Hematopoietic multipotent progenitor cell treated with erythropoietin and hydrocortisone succinate and interleukin-3 and kit ligand, for 17 days (in vitro differentiated cells): ENCODE measurements around the gene SPAG16.
"Not testable (repeated sequence)": the region's sequence is repeated elsewhere in the genome, so short reads cannot be mapped to it uniquely, and the experiment has no call there.

Experiments
- DNase-seq: peaks from one replicate; pipeline ENCODE4 v3.0.0-alpha.2; 2015; ENCODE audit warnings: low spot score

Gene SPAG16

DNA sequence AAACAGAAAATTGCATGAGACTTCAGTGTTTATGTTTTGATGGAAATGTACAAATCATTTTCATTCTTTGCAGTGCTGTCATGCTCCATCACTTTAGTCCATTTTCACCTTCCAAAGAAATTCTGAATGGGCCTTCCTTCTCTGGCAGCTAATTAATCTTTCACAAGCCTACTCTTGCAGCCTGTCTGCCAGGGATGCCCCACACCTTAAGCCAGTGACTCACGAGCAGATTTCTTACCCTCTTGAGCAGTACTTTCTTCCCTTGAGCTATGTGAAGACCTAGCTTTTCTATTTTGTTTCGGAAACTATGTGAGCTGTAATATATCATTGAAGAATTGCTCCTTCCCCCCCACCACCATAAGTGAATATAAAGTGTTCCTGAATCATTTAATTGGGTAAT lies 722.3 kb downstream of the SPAG16 start:
- no peak for DNase-seq

DNA sequence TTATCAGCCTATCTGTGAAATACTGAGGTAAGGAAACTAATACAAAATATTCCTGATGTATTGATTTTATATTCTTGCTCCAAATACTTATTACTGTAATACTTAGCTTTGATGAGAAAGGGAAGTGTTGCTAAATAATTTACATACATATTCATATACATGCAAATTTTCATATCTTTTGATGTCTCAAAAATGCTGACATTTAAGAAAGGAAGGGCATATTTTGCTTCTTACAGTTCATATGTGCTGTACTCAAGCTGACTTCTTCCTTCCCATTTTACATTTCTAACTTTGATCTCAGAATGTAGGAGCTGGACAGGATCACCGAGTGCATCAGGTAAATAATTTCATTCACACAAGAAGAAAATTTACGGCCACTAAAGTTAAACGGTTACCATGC lies 727.4 kb downstream of the SPAG16 start:
- DNase-seq: no peak

DNA sequence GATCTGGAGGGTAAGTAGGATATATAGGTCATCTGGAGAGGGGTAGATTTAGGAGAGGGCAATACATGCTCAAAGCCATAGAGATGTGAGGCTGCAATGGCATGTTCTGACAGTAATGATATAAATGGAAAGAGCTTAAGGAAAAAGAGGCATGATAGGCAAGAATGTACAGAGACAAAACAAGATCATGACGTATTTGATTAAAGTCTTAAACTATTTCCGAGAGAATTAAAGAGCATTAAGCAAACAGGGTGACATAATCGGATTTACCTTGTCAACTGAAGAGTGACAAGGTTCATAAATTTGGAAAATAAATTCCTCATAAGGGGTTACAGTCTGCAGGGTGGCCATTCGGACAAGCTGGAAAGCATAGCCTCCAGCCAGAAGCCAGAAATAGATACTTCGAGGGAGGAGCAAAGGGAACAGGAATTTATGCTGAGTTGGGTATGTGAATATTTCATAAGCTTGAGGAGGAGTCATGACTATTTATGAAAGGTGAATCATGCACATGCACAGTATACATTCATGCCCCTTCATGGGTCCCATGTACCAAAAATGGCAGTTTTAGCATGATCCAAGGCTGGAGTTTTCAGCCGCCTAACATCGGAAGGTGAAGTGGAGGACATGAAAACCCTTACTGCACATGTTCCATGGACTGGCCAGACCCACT lies 730.4 kb downstream of the SPAG16 start:
- DNase-seq: no peak

DNA sequence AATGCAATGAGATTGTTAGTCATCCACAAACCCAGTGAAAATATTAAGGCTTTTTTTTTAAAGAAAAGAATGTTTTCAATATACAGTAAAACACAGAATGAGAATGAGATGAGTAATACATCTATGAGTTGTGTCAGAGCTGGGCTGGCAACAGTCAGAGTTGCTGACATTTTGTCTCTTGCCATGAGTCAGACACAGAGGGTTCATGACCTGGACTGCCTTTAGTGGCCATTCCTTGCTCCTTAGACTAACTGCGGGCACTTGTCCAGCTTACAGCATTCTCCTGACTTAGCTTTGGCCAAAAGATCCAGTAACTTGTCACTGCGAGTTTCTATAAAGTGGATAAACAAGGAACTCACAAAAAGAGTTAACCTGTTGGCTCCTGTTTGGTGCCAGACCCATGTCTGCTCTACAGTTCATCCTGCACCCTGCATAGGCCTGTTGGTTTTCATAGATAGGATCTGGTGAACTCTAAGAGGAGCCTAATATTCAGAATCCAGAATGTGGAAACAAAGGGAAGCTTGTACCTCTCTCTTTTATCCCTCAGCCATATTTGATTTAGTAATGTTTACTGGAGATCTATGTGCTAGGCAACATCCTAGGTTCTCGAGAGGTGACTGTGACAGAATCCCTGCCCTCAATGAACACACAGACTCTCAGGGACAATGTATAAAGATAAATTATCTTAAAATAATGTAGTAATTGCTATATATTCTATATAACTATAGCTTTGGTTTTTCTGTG lies 735.1 kb downstream of the SPAG16 start:
- no peak for DNase-seq

DNA sequence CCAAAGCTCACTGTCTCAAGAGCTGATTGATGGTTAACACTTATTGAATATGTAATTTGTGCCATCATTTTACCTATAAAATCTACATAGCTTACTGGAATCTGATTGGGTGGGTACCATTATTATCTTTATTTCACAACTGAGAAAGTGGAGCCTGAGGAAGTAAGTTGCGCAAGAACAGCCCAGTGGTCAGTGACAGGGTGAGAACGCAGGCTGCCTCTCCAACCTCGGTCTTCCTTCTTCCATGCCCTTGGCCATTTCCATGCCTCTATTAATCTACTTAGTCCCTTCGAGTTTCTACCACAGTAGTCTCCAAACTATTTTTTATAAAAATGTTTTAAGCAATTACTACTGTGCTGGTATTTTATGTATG lies 735.7 kb downstream of the SPAG16 start:
- no peak for DNase-seq

DNA sequence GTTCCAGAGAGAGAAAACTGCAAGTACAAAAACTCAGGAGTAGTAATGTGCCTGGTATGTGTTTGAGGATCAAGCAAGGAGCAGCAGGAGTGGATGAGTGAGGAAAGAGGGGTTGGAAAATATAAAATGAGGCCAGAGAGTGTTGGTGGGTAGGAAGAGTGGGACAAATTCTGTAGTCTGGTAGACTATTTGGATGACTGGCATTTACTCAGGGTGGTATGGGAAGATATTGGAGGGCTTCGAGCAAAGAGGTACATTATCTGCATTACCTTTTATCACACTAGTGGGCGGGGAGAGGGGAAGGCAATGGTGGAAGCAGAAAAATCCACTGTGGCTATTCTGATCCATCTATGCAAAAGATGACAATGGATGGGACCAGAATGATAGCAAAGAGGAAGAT lies 744.9 kb downstream of the SPAG16 start:
- DNase-seq: no peak

DNA sequence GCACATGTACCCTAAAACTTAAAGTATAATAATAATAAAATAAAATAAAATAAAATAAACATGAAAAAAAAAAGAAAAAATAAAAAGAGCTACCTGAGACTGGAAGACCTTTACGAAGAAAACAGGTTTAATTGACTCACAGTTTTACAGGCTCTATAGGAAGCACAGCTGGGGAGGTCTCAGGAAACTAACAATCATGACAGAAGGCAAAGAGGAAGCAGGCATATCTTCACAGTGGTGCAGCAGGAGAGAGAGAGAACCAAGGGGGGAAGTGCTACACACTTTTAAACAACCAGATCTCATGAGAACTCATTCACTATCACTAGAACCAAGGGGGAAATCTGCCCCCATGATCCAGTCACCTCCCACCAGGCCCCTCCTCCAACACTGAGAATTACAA lies 747.3 kb downstream of the SPAG16 start:
- no peak for DNase-seq

DNA sequence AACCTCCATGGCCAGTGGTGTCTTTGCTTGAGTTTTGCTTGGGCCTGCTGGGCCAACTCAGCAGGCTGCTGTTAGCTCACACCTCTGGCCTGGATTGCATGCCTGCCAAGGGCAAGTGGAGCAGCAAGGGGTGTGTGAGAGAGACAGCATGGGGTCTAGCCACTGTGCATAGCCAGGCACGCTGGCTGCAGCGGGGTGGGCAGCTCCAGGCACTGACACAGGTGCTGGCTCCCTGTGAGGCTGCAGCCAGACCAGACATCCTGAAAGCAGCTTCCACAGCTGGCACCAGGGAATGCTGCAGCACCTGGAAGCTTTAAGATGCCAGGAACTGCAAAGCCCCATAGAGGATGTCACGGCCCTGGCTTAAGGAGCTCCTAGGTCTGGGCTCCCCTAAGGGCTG lies 750.2 kb downstream of the SPAG16 start:
- no peak for DNase-seq

DNA sequence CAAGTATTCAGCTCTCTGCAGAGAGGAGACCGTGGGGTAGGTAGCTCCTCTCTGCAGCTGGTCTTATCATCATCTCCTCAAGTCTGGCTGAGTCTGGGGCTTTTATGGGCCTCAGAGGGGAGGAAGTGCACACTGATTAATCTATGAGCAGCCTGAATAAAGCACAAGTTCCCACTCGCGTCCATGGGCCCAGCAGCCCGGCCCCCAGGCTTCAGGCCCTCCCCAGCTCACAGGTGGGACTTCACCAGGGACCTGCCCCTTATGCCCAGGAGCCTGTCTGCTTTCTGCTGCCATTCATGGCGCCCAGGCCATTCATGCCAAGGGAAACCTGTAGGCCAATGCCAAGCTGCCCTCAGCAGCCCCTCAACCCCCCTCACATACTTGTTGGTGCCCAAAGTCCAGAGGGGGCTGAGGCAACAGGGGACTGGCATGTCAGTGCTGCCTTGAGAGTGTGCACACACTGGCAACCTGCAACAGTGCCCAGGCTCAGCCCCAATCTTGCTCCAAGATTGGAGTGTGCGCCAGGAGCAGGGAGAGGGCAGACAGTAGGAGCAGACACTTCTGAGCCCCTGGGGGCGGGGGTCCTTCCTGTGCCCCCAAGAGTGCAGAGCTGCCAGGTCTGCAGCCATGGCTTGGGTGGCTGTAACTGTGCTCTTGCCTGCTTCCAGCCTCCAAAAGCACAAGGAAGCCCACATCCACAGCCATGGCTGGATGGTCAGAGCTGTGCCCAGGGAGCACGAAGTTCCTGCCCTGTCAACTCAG lies 751.0 kb downstream of the SPAG16 start:
- DNase-seq: no peak

DNA sequence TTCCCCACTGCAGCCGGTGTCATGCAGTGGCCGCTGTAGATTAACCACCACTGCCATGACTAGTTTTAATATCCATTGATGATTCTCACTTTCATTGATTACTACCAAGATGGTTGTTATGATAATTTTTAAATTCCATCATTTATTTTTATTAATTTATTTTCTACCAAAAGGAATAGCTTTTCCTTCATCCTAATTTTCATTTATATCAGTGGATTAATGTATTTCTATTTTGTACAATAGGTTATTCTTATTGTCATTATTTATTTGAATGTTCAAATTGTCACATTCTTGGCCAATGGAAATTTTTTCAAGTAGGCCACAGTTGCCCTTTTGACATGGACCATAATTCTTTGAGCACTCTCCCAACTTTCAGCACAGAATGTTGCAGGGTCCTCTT lies 751.7 kb downstream of the SPAG16 start:
- no peak for DNase-seq

DNA sequence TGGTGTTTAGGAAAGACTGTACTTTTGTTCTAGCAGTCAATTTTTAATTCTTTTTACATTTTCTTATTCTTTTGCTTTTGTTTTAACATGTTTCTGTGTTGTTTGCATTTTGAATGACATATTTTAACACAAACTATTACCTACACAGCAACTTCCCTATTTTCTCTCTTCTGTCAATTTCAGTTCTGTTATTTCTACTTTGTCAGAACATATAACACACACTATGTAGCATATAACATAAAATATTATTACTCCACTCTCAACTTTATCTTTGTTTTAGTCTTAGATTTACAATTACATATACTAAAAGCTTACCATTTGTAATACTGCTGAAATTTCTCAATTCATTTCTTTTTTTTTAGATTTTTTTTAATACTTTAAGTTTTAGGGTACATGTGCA lies 753.9 kb downstream of the SPAG16 start:
- no peak for DNase-seq

DNA sequence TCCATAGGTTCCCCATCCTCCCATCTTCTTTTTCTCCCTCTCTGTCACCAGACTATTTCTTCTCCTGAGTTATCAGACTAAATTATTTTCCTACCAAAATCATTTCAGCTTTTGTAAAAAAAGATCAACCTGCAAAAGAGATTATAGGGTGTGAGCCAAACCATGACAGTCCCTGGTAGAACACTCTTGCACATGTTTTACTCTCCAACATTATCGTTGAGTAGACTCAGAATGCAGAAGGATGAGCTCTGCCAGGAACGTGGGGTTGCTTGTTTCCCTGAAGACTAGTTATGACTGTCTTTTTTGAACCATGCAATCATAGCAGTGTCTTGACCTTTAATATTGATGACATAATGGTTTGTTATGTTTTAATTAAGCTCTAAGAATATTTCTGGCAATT lies 766.5 kb downstream of the SPAG16 start:
- DNase-seq: no peak

DNA sequence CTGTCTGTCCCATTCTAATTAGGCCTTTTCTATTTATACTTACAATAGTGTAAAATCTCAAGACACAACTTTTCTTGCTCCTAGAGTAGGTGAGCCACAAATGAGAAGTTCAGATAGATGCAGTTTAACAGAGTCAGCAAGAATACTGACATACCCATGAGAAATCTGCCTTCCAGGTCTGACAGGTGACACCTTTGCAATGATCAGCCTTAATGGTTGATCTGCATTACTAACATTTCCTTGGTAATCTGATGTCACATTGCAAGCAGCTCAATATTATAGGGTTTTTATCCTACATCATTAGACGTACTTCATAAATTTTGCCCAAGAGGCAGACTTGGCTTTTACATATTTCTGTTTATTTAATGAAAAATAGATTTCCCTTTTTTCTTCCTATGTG lies 767.3 kb downstream of the SPAG16 start:
- no peak for DNase-seq

DNA sequence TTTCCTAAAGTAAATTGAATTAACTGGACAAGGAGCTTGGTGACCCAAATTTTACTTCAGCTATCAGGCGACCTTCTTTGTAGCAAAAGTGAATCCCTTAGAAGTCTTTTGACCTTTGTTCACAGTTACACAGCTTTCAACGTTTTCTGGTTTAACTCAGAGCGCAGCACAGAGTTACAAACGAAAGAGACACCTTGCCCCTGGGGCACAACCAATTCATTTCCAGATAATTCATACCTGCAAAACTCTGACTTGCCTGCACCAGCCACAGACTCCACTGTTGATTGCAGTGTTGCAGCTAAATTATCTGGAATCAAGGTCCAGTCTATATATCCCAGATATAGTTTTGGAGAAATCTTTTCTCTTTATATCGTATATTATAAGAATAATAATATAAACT lies 768.0 kb downstream of the SPAG16 start:
- DNase-seq: no peak

DNA sequence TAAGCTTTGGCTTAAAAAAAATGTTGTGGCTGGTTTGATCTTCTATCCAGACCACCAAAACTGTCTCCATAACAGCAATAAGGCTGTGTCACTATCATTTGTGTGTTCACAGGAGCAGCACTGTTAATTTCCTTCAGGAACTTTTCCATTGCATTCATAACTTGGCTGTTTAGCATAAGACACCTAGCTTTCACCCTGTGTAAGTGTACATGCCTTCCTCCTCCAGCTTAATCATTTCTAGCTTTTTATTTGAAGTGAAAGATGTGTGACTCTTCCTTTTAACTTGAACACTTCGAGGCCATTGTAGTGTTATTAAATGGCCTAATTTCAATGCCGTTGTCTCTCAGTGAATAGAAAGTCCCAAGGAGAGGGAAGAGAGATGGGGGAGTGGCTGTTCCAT lies 773.7 kb downstream of the SPAG16 start:
- no peak for DNase-seq

DNA sequence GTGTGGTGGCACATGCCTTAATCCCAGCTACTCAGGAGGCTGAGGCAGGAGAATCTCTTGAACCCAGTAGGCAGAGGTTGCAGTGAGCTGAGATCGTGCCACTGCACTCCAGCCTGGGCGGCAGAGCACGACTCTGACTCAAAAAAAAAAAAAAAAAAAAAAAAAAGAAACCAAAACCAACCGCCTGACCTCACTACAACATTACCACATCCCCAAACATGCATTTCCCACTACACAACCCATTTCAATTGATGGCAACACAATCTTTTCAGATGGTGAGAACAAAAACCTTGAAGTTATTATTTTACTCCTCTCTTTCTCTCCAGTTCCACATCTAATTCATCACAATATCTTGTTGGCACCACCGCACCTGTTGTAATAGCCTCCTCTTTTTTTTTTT lies 778.0 kb downstream of the SPAG16 start:
- not testable (repeated sequence) for DNase-seq

DNA sequence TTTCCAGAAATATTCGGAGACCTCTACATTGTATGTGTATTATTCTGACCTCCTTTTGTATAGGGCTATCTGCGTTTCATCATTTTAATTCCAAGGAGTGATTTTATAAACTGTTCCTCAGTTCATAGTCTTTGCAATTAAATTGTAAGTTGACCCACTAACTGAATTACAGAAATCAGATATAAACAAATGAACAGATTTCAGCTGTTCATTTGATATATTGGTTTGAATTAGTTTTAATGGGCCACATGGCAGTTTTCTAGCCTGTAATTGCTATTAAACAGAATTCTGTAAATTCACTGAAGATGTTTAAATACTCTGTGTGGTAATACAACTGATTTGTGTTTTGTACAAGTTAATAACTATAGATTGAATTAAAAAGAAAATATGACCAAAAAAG lies 780.2 kb downstream of the SPAG16 start:
- DNase-seq: no peak

DNA sequence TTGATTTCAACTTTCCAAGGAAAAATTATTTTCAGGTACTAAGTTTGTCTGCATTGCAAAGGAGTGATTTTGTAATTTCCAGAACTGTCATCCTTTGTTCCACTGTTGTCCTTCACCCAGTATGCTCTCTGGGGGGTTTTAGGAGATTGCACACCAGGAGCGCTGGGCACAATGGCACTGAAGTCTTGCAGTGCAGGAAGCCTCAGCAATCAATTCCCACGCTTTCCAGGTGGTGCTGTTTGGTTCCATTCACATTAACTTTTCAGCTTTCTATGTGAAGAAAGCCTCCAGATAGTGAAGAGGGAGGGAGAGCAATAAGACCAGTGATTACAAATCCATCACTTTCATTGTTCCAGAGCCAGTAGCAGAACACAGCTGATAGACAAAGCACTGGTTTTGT lies 782.6 kb downstream of the SPAG16 start:
- no peak for DNase-seq

DNA sequence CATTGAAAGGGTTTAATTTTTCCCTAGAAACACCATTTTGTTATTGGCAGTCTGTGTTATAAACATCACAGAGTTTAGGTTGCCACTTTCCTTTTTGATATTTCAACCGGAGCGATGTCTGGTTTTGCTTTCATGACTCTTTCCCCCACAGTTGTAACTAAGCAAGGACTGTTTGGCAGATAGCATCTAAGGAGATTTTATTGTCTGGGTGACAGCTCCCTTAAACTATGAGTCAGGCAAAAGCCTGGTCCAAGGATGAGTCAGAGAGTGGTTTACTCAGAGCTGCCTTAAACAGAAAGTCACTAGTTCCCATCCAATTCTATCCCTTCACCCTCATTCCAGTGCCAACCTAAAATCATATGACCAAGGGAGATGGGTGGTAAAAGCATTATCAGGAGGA lies 785.0 kb downstream of the SPAG16 start:
- no peak for DNase-seq

DNA sequence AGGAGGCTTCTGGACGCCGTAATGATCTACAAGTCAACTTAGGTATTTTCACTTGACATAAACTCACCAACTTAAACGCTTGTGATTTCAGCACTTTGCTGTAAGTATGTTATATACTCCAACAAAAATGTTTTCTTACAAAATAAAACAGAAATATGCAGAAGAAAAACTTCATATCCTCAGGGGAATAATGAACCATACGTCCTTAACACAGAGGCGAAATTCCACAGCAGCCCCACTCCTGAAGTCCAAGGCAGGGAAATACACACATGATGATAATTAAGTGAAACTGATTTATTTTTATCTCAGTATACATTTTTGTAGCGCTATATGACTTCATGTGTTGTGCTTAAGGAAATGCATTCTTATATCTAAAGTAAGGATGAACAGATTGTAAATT lies 791.2 kb downstream of the SPAG16 start:
- DNase-seq: no peak

DNA sequence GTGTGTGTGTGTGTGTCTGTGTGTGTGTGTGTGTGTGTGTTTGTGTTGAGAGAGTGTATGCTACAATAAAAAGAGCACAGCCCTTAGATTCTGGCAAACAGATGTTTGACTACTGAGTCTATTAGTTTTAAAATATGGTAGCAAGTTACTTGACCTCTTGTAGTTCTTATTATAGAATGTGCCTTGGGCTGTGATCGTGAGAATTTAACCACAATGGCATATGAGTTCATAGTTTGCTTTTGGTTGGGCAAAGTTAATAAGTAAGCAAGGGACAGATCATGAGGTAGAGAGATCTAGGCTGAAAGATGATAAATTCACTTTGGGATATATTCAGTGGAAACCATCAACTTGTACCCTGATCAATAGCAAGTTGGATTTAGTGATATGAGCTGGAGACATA lies 792.3 kb downstream of the SPAG16 start:
- no peak for DNase-seq

DNA sequence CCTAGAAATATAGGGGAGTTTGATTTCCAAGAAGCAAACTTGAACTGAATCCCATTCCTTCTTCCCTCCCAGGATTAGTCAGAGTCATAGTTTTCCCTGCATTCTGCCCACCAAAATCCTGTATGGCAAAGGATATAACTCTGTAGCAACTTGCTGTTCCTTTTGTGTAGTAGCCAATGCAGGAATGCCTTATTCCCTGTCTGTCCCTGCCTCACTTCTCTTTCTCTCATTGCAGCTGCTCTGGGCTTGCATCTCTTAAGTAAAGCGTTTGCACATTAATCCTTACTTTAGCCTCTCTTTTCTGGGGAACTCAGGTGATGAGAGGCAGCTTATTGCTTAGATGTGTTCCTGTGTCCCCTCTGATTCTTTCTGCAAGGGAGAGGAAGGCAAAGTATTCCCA lies 793.5 kb downstream of the SPAG16 start:
- no peak for DNase-seq

DNA sequence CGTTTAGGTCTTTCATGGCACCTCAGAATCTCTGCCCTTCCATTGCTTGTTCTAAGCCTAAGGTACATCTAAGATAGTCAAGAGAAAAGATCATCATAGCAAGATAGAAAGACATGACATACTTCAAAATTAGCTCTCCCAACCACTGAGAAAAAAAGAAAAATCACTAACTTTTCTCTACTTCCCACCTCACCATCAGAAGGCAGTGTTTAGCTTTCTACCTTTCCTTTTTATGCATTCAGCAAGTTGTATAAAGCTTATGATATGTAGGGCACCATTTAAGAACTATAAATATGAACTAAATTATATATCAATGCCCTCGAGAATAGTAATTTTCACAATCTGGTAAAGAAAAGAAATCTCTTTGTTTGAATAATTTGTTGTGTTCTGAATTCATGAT lies 794.8 kb downstream of the SPAG16 start:
- DNase-seq: no peak
